ENCODE results near the gene MRPS30.
"Not testable (repeated sequence)": the region's sequence is repeated elsewhere in the genome, so short reads cannot be mapped to it uniquely, and the experiment has no call there.

MRPS30 gene

GRCh38 chr5:44808435-44809214 lies at the start of gene MRPS30:
Gene MRPS30, plus strand, starts transcription at chr5:44808947. Its CDS starts 16 bp downstream, at chr5:44808963.
- peak; percentile 100 for DNase-seq

- DNase-seq = no peak
Observed at GRCh38 chr5:44769200-44769876, 39.4 kb upstream of the MRPS30 start.

- no peak for DNase-seq
Observed at GRCh38 chr5:44769877-44770209, 38.9 kb upstream of the MRPS30 start.

- DNase-seq = no peak
Observed at GRCh38 chr5:44770780-44771717, 37.7 kb upstream of the MRPS30 start.

- not testable (repeated sequence) for DNase-seq
Observed at GRCh38 chr5:44772397-44772796, 36.4 kb upstream of the MRPS30 start.

- DNase-seq = peak; percentile 45
Observed at GRCh38 chr5:44774279-44774880, 34.4 kb upstream of the MRPS30 start.

GRCh38 chr5:44779167-44779566 lies 29.6 kb upstream of the MRPS30 start:
- no peak for DNase-seq

- DNase-seq = no peak
Observed at GRCh38 chr5:44783634-44784315, 25.0 kb upstream of the MRPS30 start.

- DNase-seq = no peak
Observed at GRCh38 chr5:44787731-44788130, 21.0 kb upstream of the MRPS30 start.

- not testable (repeated sequence) for DNase-seq
Observed at GRCh38 chr5:44789372-44789995, 19.3 kb upstream of the MRPS30 start.

- not testable (repeated sequence) for DNase-seq
Observed at GRCh38 chr5:44792031-44792673, 16.6 kb upstream of the MRPS30 start.

GRCh38 chr5:44794371-44794770 lies 14.4 kb upstream of the MRPS30 start:
- no peak for DNase-seq

- no peak for DNase-seq
Observed at GRCh38 chr5:44795496-44795895, 13.3 kb upstream of the MRPS30 start.

- no peak for DNase-seq
Observed at GRCh38 chr5:44797841-44798240, 10.9 kb upstream of the MRPS30 start.

GRCh38 chr5:44801992-44802391 lies 6.8 kb upstream of the MRPS30 start:
- DNase-seq = no peak

- no peak for DNase-seq
Observed at GRCh38 chr5:44806608-44807007, 2.1 kb upstream of the MRPS30 start.

- no peak for DNase-seq
Observed at GRCh38 chr5:44807269-44807668, 1.5 kb upstream of the MRPS30 start.

GRCh38 chr5:44809215-44809955 lies 638 bp downstream of the MRPS30 start:
- peak; percentile 23 for DNase-seq

- DNase-seq = no peak
Observed at GRCh38 chr5:44809956-44810420, 1.2 kb downstream of the MRPS30 start.

- DNase-seq = no peak
Observed at GRCh38 chr5:44814761-44815160, 6.0 kb downstream of the MRPS30 start.

Data from NCI-H1694 (cell line).